NB4 (cell line): Measurements from ENCODE around the gene RNF128.

ENCODE experiments used
- CTCF ChIP-seq: IDR thresholded peaks from one replicate; pipeline ENCODE4 v1.5.1; 2012; ENCODE audit warnings: low read depth, low read length
- POLR2A ChIP-seq: IDR thresholded peaks from 2 replicates; pipeline ENCODE4 v1.6.1; 2011; ENCODE audit warnings: mild to moderate bottlenecking; ENCODE audit not compliant: insufficient read length; ENCODE audit errors: extremely low read depth

GRCh38 chrX:106706466-106706865 is 20.0 kb upstream of the RNF128 start:
- TF ChIP-seq CTCF (no peak), POLR2A (no peak)
